NT2/D1 (cell line): Measurements from ENCODE around the gene CCDC47.
"Not testable (repeated sequence)": the region's sequence is repeated elsewhere in the genome, so short reads cannot be mapped to it uniquely, and the experiment has no call there.

Source experiments
- DNase-seq: peaks from one replicate; pipeline ENCODE4 v3.0.0-alpha.2; 2011; ENCODE audit warnings: low read depth, low spot score
- H3K27me3 ChIP-seq: 2 replicates; pipeline ENCODE4 v1.6.0; 2011; ENCODE audit warnings: mild to moderate bottlenecking; ENCODE audit not compliant: insufficient read length, insufficient read depth
- H3K36me3 ChIP-seq: 2 replicates; pipeline ENCODE4 v1.6.1; 2011; ENCODE audit warnings: mild to moderate bottlenecking, low read length, mixed read lengths; ENCODE audit not compliant: insufficient read depth, insufficient read length
- H3K4me1 ChIP-seq: 2 replicates; pipeline ENCODE4 v1.5.1; 2011; ENCODE audit not compliant: insufficient read depth, insufficient read length
- H3K4me3 ChIP-seq: 2 replicates; pipeline ENCODE4 v1.5.1; 2011; ENCODE audit warnings: low read depth; ENCODE audit not compliant: insufficient read length
- H3K9ac ChIP-seq: 2 replicates; pipeline ENCODE4 v1.6.0; 2011; ENCODE audit warnings: low read depth; ENCODE audit not compliant: insufficient read length
- H3K9me3 ChIP-seq: 2 replicates; pipeline ENCODE4 v1.5.1; 2011; ENCODE audit warnings: mild to moderate bottlenecking, low read length; ENCODE audit not compliant: insufficient read depth
- SUZ12 ChIP-seq: IDR thresholded peaks from 2 replicates; pipeline ENCODE4 v1.6.1; 2011; ENCODE audit not compliant: insufficient read length, insufficient read depth; ENCODE audit errors: extremely low read depth
- YY1 ChIP-seq: IDR thresholded peaks from 2 replicates; pipeline ENCODE4 v1.6.1; 2011; ENCODE audit not compliant: insufficient read length, insufficient read depth
- ZNF274 ChIP-seq: IDR thresholded peaks from 2 replicates; pipeline ENCODE4 v1.6.1; 2011; ENCODE audit warnings: mild to moderate bottlenecking, low read depth, low read length

The CCDC47 gene

DNA sequence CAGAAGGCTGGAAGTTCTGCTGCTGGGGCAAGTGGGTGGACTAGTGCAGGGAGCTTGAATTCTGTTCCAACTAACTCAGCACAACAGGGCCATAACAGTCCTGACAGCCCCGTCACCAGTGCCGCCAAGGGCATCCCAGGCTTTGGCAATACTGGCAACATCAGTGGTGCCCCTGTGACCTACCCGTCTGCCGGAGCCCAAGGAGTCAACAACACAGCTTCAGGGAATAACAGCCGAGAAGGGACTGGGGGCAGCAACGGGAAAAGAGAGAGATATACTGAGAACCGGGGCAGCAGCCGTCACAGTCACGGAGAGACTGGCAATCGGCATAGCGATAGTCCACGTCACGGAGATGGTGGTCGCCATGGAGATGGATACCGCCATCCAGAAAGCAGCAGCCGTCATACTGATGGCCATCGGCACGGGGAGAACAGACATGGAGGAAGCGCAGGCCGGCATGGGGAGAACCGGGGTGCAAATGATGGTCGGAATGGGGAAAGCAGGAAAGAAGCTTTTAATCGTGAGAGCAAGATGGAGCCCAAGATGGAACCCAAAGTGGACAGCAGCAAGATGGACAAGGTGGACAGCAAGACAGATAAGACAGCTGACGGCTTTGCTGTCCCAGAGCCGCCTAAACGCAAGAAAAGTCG, 44.5 kb upstream of the CCDC47 start:
- Histone ChIP-seq H3K4me1 (no peaks in the 10 kb centered on the region), H3K9ac (no peak overlapping the region), H3K9me3 (no peaks in the 10 kb centered on the region), H3K4me3 (no peak overlapping the region), H3K27me3 (no peaks in the 10 kb centered on the region), H3K36me3 (peaks cover 96% of the 10 kb centered on the region)
- TF ChIP-seq SUZ12 (no peak), ZNF274 (no peak), YY1 (no peak)
- DNase-seq = no peak

- no peak overlapping the region for H3K4me3 ChIP-seq
- no peaks in the 10 kb centered on the region for H3K27me3 ChIP-seq
- peaks cover 96% of the 10 kb centered on the region for H3K36me3 ChIP-seq
- no peak for DNase-seq
- TF ChIP-seq SUZ12 (no peak), ZNF274 (no peak), YY1 (no peak)
- H3K9me3 ChIP-seq = no peaks in the 10 kb centered on the region
- no peak overlapping the region for H3K9ac ChIP-seq
- no peaks in the 10 kb centered on the region for H3K4me1 ChIP-seq
Observed at GRCh38 chr17:63816669-63817068, 43.3 kb upstream of the CCDC47 start.

DNA sequence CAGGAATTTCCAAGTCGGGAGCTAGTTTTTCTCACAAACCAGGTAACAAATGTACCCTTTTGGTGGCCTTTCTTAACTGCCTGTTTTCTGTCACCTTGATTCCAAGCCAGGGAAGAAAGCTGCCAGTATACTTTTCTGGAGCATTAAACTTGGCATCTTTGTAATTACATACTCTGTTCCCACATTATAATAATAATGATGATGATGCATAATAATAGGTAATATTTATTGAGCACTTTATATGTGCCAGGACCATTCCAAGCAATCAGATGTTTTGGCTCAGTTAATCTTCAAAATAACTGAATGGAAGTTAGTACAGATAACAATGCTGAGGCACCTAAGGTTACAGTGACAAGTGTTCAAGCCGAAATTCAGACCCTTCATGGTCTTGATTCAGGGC, 42.7 kb upstream of the CCDC47 start:
- Histone ChIP-seq H3K4me3 (no peak overlapping the region), H3K27me3 (no peaks in the 10 kb centered on the region), H3K36me3 (peaks cover 96% of the 10 kb centered on the region), H3K9me3 (no peaks in the 10 kb centered on the region), H3K4me1 (no peaks in the 10 kb centered on the region), H3K9ac (no peak overlapping the region)
- DNase-seq = no peak
- TF ChIP-seq ZNF274 = no peak
- TF ChIP-seq SUZ12 = no peak
- no peak for TF ChIP-seq YY1

DNA sequence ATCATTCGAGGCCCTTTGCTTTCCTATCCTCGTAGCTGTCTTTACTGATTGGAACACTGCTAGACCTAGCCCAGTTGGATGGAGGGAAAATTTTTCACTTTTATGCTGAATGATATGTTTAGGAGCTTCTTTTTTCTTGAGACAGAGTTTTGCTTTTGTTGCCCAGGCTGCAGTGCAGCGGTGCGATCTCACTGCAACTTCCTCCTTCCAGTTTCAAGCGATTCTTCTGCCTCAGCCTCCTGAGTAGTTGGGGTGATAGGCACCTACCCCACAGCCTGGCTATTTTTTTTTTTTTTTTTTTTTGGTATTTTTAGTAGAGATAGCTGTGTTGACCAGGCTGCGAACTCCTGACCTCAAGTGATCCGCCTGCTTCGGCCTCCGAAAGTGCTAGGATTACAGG, 36.6 kb upstream of the CCDC47 start:
- Histone ChIP-seq H3K36me3 (peaks cover 93% of the 10 kb centered on the region), H3K9me3 (no peaks in the 10 kb centered on the region), H3K27me3 (no peaks in the 10 kb centered on the region), H3K9ac (no peak overlapping the region), H3K4me3 (no peak overlapping the region), H3K4me1 (no peaks in the 10 kb centered on the region)
- TF ChIP-seq YY1 = no peak
- no peak for TF ChIP-seq SUZ12
- no peak for TF ChIP-seq ZNF274
- DNase-seq = no peak

- Histone ChIP-seq H3K36me3 (peaks cover 86% of the 10 kb centered on the region), H3K9ac (no peak overlapping the region), H3K27me3 (no peaks in the 10 kb centered on the region), H3K9me3 (no peaks in the 10 kb centered on the region), H3K4me1 (no peaks in the 10 kb centered on the region), H3K4me3 (no peak overlapping the region)
- no peak for DNase-seq
- TF ChIP-seq ZNF274 (no peak), YY1 (no peak)
Observed at GRCh38 chr17:63805591-63805990, 32.2 kb upstream of the CCDC47 start.

- TF ChIP-seq SUZ12 (no peak), YY1 (no peak), ZNF274 (no peak)
- Histone ChIP-seq H3K9me3 (no peaks in the 10 kb centered on the region), H3K4me3 (no peak overlapping the region), H3K27me3 (no peaks in the 10 kb centered on the region), H3K36me3 (peaks cover 86% of the 10 kb centered on the region), H3K4me1 (no peaks in the 10 kb centered on the region), H3K9ac (no peak overlapping the region)
- DNase-seq = no peak
Observed at GRCh38 chr17:63804328-63804727, 30.9 kb upstream of the CCDC47 start.

- no peak for DNase-seq
- H3K4me3 ChIP-seq = no peak overlapping the region
- TF ChIP-seq SUZ12 (no peak), YY1 (no peak), ZNF274 (no peak)
- H3K9me3 ChIP-seq = no peaks in the 10 kb centered on the region
- H3K9ac ChIP-seq = no peak overlapping the region
- H3K4me1 ChIP-seq = no peaks in the 10 kb centered on the region
- H3K27me3 ChIP-seq = no peaks in the 10 kb centered on the region
- peaks cover 89% of the 10 kb centered on the region for H3K36me3 ChIP-seq
Observed at GRCh38 chr17:63800783-63801182, 27.4 kb upstream of the CCDC47 start.

DNA sequence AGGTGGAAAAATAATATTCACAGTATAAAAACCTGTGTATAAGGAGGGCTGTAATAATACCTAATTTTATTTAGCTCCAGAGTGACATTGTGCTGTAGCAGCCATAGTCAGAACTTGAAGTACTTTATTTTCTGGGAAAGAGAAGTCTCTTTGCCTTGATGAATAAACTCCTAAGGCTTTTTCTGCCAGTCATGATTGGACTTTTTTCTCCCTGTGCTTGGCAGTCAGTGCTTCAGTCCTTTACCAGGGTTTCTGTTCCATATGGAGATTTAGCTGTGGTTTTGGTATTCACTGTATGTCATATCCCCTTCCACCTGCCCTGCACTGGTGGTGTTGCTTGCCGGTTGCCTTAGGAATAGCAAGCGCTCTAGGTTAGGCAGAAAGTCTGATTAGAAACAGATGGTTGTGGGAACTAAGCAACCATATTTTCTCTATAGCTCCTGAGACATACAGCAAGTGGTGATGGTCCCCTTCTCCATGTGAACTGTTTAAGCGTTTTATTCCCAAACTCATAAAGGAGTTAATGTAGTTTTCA, 25.2 kb upstream of the CCDC47 start:
- DNase-seq = no peak
- TF ChIP-seq SUZ12 (no peak), YY1 (no peak), ZNF274 (no peak)
- no peak overlapping the region for H3K4me3 ChIP-seq
- H3K36me3 ChIP-seq = peaks cover 91% of the 10 kb centered on the region
- H3K4me1 ChIP-seq = no peaks in the 10 kb centered on the region
- H3K27me3 ChIP-seq = no peaks in the 10 kb centered on the region
- no peak overlapping the region for H3K9ac ChIP-seq
- no peaks in the 10 kb centered on the region for H3K9me3 ChIP-seq

GRCh38 chr17:63796375-63796774, 23.0 kb upstream of the CCDC47 start:
- not testable (repeated sequence) for H3K27me3 ChIP-seq, H3K4me3 ChIP-seq, H3K9ac ChIP-seq, H3K4me1 ChIP-seq, DNase-seq, H3K9me3 ChIP-seq
- peaks cover 97% of the 10 kb centered on the region for H3K36me3 ChIP-seq
